K562 (cell line): ENCODE data around the gene CDK5R1. TPM values are rescaled to one million over a fixed set of nuclear protein-coding genes. Genes with fewer than 3 reads are reported as not detected.

Experiments
- ATAC-seq: fragments of 200-7000 bp; cut with Tn5 transposase; 3 replicates; pipeline ENCODE4 v1.9.1; 2020; ENCODE audit warnings: moderate library complexity
- BruUV-seq: library from RNA; stranded (reverse); fragments of 400-500 nt; replicated peaks from 2 replicates; lab custom pipeline; 2021; lab: Mats Ljungman, UMichigan
- CTCF ChIA-PET: fragments of 300-600 bp; formaldehyde crosslinking; extraction: SDS; loops from one replicate; lab custom pipeline; 2021; ENCODE audit warnings: low intra/inter-chr PET ratio; lab: Yijun Ruan, JAX
- POLR2A ChIA-PET: fragments of 300-600, 350-650 bp; sonication (Branson Sonifier 250); formaldehyde crosslinking; extraction: SDS; loops from one replicate; lab custom pipeline; 2021; ENCODE audit warnings: antibody characterized with exemption, inconsistent platforms; lab: Yijun Ruan, JAX
- DNase-seq, 4 experiments: peaks; one replicate each; pipeline versions ENCODE4 v3.0.0 to v3.0.0-alpha.2; 2011 to 2018; ENCODE audit warnings: low spot score in 3 of 4, mixed read lengths in 3 of 4; ENCODE audit errors: extremely low read depth in 1 of 4
- FAIRE-seq: peaks from 2 replicates; lab custom pipeline; 2011; peaks lifted over from hg19 to GRCh38; lab: Jason Lieb, UNC
- H2AFZ ChIP-seq: 2 replicates; pipeline ENCODE4 v1.6.0; 2011; ENCODE audit warnings: low read depth, low read length, control low read depth, inconsistent platforms
- H3K27ac ChIP-seq: fragments of 200-600 bp; 3 replicates; pipeline ENCODE4 v1.8.0; 2011; ENCODE audit warnings: low read depth, mild to moderate bottlenecking, control low read depth, inconsistent platforms, low read length, moderate library complexity, mixed read lengths; ENCODE audit errors: extremely low read depth
- H3K27me3 ChIP-seq, 2 experiments: fragments of 300-600 bp in 1 of 2; 2 replicates in 1 of 2; 3 replicates in 1 of 2; pipeline versions ENCODE4 v1.6.0 to v1.8.0; 2011; ENCODE audit warnings: inconsistent platforms in 2 of 2, low read length in 2 of 2, mild to moderate bottlenecking in 1 of 2, mixed read lengths in 1 of 2, moderate library complexity in 1 of 2; ENCODE audit not compliant: control insufficient read depth in 2 of 2, insufficient read depth in 2 of 2
- H3K36me3 ChIP-seq: fragments of 300-600 bp; 3 replicates; pipeline ENCODE4 v1.8.0; 2011; ENCODE audit warnings: mild to moderate bottlenecking, low read length, inconsistent platforms; ENCODE audit not compliant: control insufficient read depth, insufficient read depth
- H3K4me1 ChIP-seq, 2 experiments: fragments of 200-600 bp in 1 of 2; replicated peaks in 1 of 2; 2 replicates in 1 of 2; 3 replicates in 1 of 2; pipeline versions ENCODE4 v1.5.1 to v1.8.0; 2011; ENCODE audit warnings: inconsistent platforms in 2 of 2, low read length in 2 of 2, mild to moderate bottlenecking in 1 of 2, mixed read lengths in 1 of 2, moderate library complexity in 1 of 2; ENCODE audit not compliant: control insufficient read depth in 2 of 2, insufficient read depth in 2 of 2
- H3K4me2 ChIP-seq: 2 replicates; pipeline ENCODE4 v1.6.1; 2011; ENCODE audit warnings: low read length, control low read depth, inconsistent platforms, mixed read lengths; ENCODE audit not compliant: insufficient read depth
- H3K4me3 ChIP-seq: fragments of 200-600 bp; sonication (generic), shearing (Covaris generic); 2 replicates; pipeline ENCODE4 v1.5.1; 2016; ENCODE audit warnings: control low read depth, inconsistent platforms
- H3K79me2 ChIP-seq: fragments of 200-600 bp; 3 replicates; pipeline ENCODE4 v1.8.0; 2011; ENCODE audit warnings: low read length, inconsistent platforms; ENCODE audit not compliant: control insufficient read depth, insufficient read depth
- H3K9ac ChIP-seq, 2 experiments: 2 replicates each; pipeline versions ENCODE4 v1.6.0 to v1.6.1; 2011; ENCODE audit warnings: low read depth in 2 of 2, low read length in 2 of 2, control low read depth in 1 of 2, inconsistent platforms in 1 of 2, mild to moderate bottlenecking in 1 of 2, mixed read lengths in 1 of 2; ENCODE audit not compliant: insufficient read depth in 1 of 2
- H3K9me1 ChIP-seq: one replicate; pipeline ENCODE4 v1.6.0; 2011; ENCODE audit warnings: inconsistent platforms, mild to moderate bottlenecking, low read length, moderate library complexity; ENCODE audit not compliant: control insufficient read depth, insufficient read depth
- H3K9me3 ChIP-seq: replicated peaks from 2 replicates; pipeline ENCODE4 v1.5.1; 2011; ENCODE audit warnings: low read depth, low read length, inconsistent platforms; ENCODE audit not compliant: control insufficient read depth, insufficient read depth
- H4K20me1 ChIP-seq: replicated peaks from 2 replicates; pipeline ENCODE4 v1.6.1; 2011; ENCODE audit warnings: low read length, inconsistent platforms, mixed read lengths; ENCODE audit not compliant: control insufficient read depth, insufficient read depth
- KLF6 ChIP-seq: fragments of 250-450 bp; sonication (Bioruptor Pico); IDR thresholded peaks from 2 replicates; pipeline ENCODE4 v1.4.0; 2020; ENCODE audit warnings: mild to moderate bottlenecking, moderate library complexity, borderline replicate concordance
- POLR2A ChIP-seq: fragments of 450-650 bp; conservative IDR thresholded peaks from 2 replicates; pipeline ENCODE4 v1.6.1; 2016
- POLR2AphosphoS5 ChIP-seq: IDR thresholded peaks from 2 replicates; pipeline ENCODE4 v1.6.1; 2011; ENCODE audit warnings: mild to moderate bottlenecking, low read depth, low read length, moderate library complexity; ENCODE audit not compliant: control insufficient read depth, insufficient read depth
- WGBS: fragments of 100-300 bp; shearing (Covaris generic); methylation state at CpG from one replicate; pipeline ENCODE4 v1.1.6; 2016; ENCODE audit warnings: low coverage, mixed read lengths; ENCODE audit not compliant: insufficient coverage; ENCODE audit errors: missing lambda C conversion rate; 5-methylcytosine and 5-hydroxymethylcytosine counted together
- in situ Hi-C: fragments of 300-500 bp; cut with MboI; formaldehyde crosslinking; loops from 4 replicates; pipeline ENCODE4 v1.15.0; 2018; ENCODE audit warnings: inconsistent platforms, mixed read lengths
- intact Hi-C: fragments of 100-400 bp; cut with micrococcal nuclease; formaldehyde crosslinking; loops from 2 replicates; pipeline ENCODE4 v1.14.2; 2022
- polyA plus RNA-seq, 8 experiments: library from polyadenylated mRNA; depleted of rRNA in 4 of 8; stranded (reverse) in 5 of 8; unstranded in 3 of 8; fragments of >200 nt; fragmentation: Nextera tagmentation in 2 of 8; fragmentation: Illumina TruSeq in 1 of 8; extraction: Ambion mirVana in 2 of 8; extraction: Trizol in 1 of 8; gene quantifications; 2 replicates each; pipeline versions ENCODE4 v1.2.1 to v1.2.3, GENCODE V29; 2011 to 2014; ENCODE audit warnings: inconsistent platforms in 1 of 8, missing spikeins in 1 of 8
- total RNA-seq, 7 experiments: library from RNA; depleted of rRNA in 6 of 7; stranded (reverse); fragments of >200 nt in 6 of 7; fragmentation: Illumina TruSeq in 2 of 7; extraction: Trizol in 2 of 7; gene quantifications; 2 replicates each; pipeline versions ENCODE4 v1.2.1 to v1.2.3, GENCODE V29; 2011 to 2021; ENCODE audit warnings: low replicate concordance in 1 of 7

CDK5R1 gene
- total and polyA plus RNA-seq, 9 of the 15 experiments (the other 6 are each of a cell fraction or from before 2014, with no cell fraction given), result 0.10 to 4.8 (median 2.3) TPM

GRCh38 chr17:32482568-32483320, 4.0 kb upstream of the CDK5R1 start:
- WGBS, result 69% methylated on average over 9 of the region's 11 CpGs
- intact Hi-C loops, result loop anchor here (1.0 to 10.0 kb wide), 2 partner anchors 172 to 273 kb away; no protein-coding TSS in a partner anchor
- peaks cover 57% of the 10 kb centered on the region for H3K36me3 ChIP-seq

More at GRCh38 chr17:32482568-32483320, 4.0 kb upstream of the CDK5R1 start:
- Histone ChIP-seq H3K27ac (no peak overlapping the region), H3K4me1 (peaks cover 9 to 24% of the 10 kb centered on the region in 2 experiments; a peak in 4 of 5 replicates), H3K4me2 (no peak overlapping the region), H3K9ac (no peak overlapping the region), H3K27me3 (no peaks in the 10 kb centered on the region), H4K20me1 (peaks cover 8% of the 10 kb centered on the region; the same call in 1 of the 2 replicates), H3K9me3 (no peaks in the 10 kb centered on the region), H2AFZ (no peak overlapping the region), H3K9me1 (no peaks in the 10 kb centered on the region), H3K4me3 (no peak overlapping the region), H3K79me2 (peaks cover 4% of the 10 kb centered on the region; the same call in 2 of the 3 replicates)
- BruUV-seq, result no TSS peak
- DNase-seq (no peak), ATAC-seq (no peak), FAIRE-seq (no peak)
- ChIA-PET POLR2A (interaction anchor here (0.6 to 3.5 kb wide), 6 partner anchors 9 to 691 kb away, joined by 3 to 15 read pairs (median 4); no protein-coding TSS in a partner anchor), CTCF (interaction anchor here (0.9 to 1.8 kb wide), 2 partner anchors 273 to 515 kb away, joined by 3 to 9 read pairs; no protein-coding TSS in a partner anchor)
- in situ Hi-C loops, result no loop called here
- TF ChIP-seq POLR2AphosphoS5 (0 out of 2 replicates have a peak, but pooled peaks have one; percentile 1), KLF6 (CRISPR knock-in tag) (no peak), POLR2A (peak; percentile 41)
